Body of pancreas (tissue), 4 donors: ENCODE measurements around the gene SERAC1.

Experiments used
- CTCF ChIP-seq, 7 experiments: fragments of 450-650 bp in 4 of 7; fragments of 200-600 bp in 3 of 7; sonication (generic) in 3 of 7; IDR thresholded peaks; one replicate each; pipeline ENCODE4 v1.5.1; 2016 to 2019; ENCODE audit warnings: antibody characterized with exemption in 7 of 7
- POLR2A ChIP-seq, 3 donors: fragments of 450-650 bp; IDR thresholded peaks; one replicate each; pipeline ENCODE4 v1.6.1; 2016; ENCODE audit warnings: antibody characterized with exemption in 3 of 3, mild to moderate bottlenecking in 2 of 3

- TF ChIP-seq POLR2A (IDR thresholded peaks at IDR 0.05): no peak
- TF ChIP-seq CTCF (IDR thresholded peaks at IDR 0.05): no peak
These were observed 54.3 kb downstream of the SERAC1 start for GRCh38 chr6:158113802-158114201.
